ENCODE measurements around the gene DCC. TPM values are rescaled to one million over a fixed set of nuclear protein-coding genes. Genes with fewer than 3 reads are reported as not detected.

The DCC gene
- polyA plus RNA-seq, 1 donor (not counting 4 experiments of a cell fraction or from before 2014, with no cell fraction given): not detected

- TF ChIP-seq EZH2 (IDR thresholded peaks at IDR 0.05; ENCODE audit: low read length): no peak
- TF ChIP-seq CTCF (optimal IDR thresholded peaks at IDR 0.05 in 1 of 3, IDR thresholded peaks at IDR 0.05 in 1 of 3, conservative IDR thresholded peaks at IDR 0.05 in 1 of 3; ENCODE audit: extremely low read depth in 1 of 3, insufficient read depth in 2 of 3, low read length in 3 of 3): no peak
- DNase-seq (ENCODE audit: low read depth, low spot score): no peak
- no peak for FAIRE-seq
- no peaks in the 10 kb centered on the region for H3K9me3 ChIP-seq (ENCODE audit: control insufficient read depth, low read depth, low read length)
- H3K36me3 ChIP-seq (ENCODE audit: control insufficient read depth in 2 of 2, extremely low read depth in 1 of 2, insufficient read depth in 2 of 2, low read length in 2 of 2): no peaks in the 10 kb centered on the region
- no peaks in the 10 kb centered on the region for H4K20me1 ChIP-seq (ENCODE audit: control insufficient read depth, extremely low read depth, insufficient read depth, low read length)
- no peak overlapping the region for H3K4me3 ChIP-seq (ENCODE audit: control insufficient read depth in 2 of 3, extremely low read depth in 1 of 3, insufficient read depth in 2 of 3, low read depth in 1 of 3, low read length in 3 of 3)
- no peaks in the 10 kb centered on the region for H3K4me1 ChIP-seq (ENCODE audit: control insufficient read depth, extremely low read depth, insufficient read depth, low read length)
- no peaks in the 10 kb centered on the region for H3K27me3 ChIP-seq (ENCODE audit: control insufficient read depth, extremely low read depth, insufficient read depth, low read length)
- no peaks in the 10 kb centered on the region for H3K9me1 ChIP-seq (ENCODE audit: control insufficient read depth, extremely low read depth, insufficient read depth, low read length)
- H3K9ac ChIP-seq (ENCODE audit: control insufficient read depth, extremely low read depth, insufficient read depth, low read length): no peak overlapping the region
- H3K79me2 ChIP-seq (ENCODE audit: control insufficient read depth, insufficient read depth, low read length): no peaks in the 10 kb centered on the region
- H3K27ac ChIP-seq (ENCODE audit: control insufficient read depth, insufficient read depth, low read length): no peak overlapping the region
- no peak overlapping the region for H3K4me2 ChIP-seq (ENCODE audit: control insufficient read depth, extremely low read depth, insufficient read depth, low read depth, low read length)
- dilution Hi-C loops (cut with MboI; ENCODE audit: extremely low pct_ligation_motif_present, low sequenced_read_pairs): no loop called here
- no peak overlapping the region for H2AFZ ChIP-seq (ENCODE audit: control insufficient read depth, low read length)
These were observed 928.5 kb downstream of the DCC start for GRCh38 chr18:53268455-53268854.

GRCh38 chr18:53281406-53281805, 941.4 kb downstream of the DCC start:
- H3K4me3 ChIP-seq (ENCODE audit: control insufficient read depth in 2 of 3, extremely low read depth in 1 of 3, insufficient read depth in 2 of 3, low read depth in 1 of 3, low read length in 3 of 3): no peak overlapping the region
- no peak for FAIRE-seq
- H3K4me2 ChIP-seq (ENCODE audit: control insufficient read depth, extremely low read depth, insufficient read depth, low read depth, low read length): no peak overlapping the region
- dilution Hi-C loops (cut with MboI; ENCODE audit: extremely low pct_ligation_motif_present, low sequenced_read_pairs): no loop called here
- H3K79me2 ChIP-seq (ENCODE audit: control insufficient read depth, insufficient read depth, low read length): no peaks in the 10 kb centered on the region
- no peaks in the 10 kb centered on the region for H3K27me3 ChIP-seq (ENCODE audit: control insufficient read depth, extremely low read depth, insufficient read depth, low read length)
- TF ChIP-seq CTCF (optimal IDR thresholded peaks at IDR 0.05 in 1 of 3, IDR thresholded peaks at IDR 0.05 in 1 of 3, conservative IDR thresholded peaks at IDR 0.05 in 1 of 3; ENCODE audit: extremely low read depth in 1 of 3, insufficient read depth in 2 of 3, low read length in 3 of 3): no peak
- no peak for TF ChIP-seq EZH2 (IDR thresholded peaks at IDR 0.05; ENCODE audit: low read length)
- no peak overlapping the region for H3K27ac ChIP-seq (ENCODE audit: control insufficient read depth, insufficient read depth, low read length)
- no peaks in the 10 kb centered on the region for H3K9me1 ChIP-seq (ENCODE audit: control insufficient read depth, extremely low read depth, insufficient read depth, low read length)
- no peak overlapping the region for H3K9ac ChIP-seq (ENCODE audit: control insufficient read depth, extremely low read depth, insufficient read depth, low read length)
- DNase-seq (ENCODE audit: low read depth, low spot score): no peak
- no peaks in the 10 kb centered on the region for H3K4me1 ChIP-seq (ENCODE audit: control insufficient read depth, extremely low read depth, insufficient read depth, low read length)
- H3K36me3 ChIP-seq (ENCODE audit: control insufficient read depth in 2 of 2, extremely low read depth in 1 of 2, insufficient read depth in 2 of 2, low read length in 2 of 2): no peaks in the 10 kb centered on the region
- H2AFZ ChIP-seq (ENCODE audit: control insufficient read depth, low read length): no peak overlapping the region
- H3K9me3 ChIP-seq (ENCODE audit: control insufficient read depth, low read depth, low read length): no peaks in the 10 kb centered on the region
- H4K20me1 ChIP-seq (ENCODE audit: control insufficient read depth, extremely low read depth, insufficient read depth, low read length): no peaks in the 10 kb centered on the region

Data from keratinocyte (primary cell).